Measurements from ENCODE around the gene ISLR2. TPM values are rescaled to one million over a fixed set of nuclear protein-coding genes. Genes with fewer than 3 reads are reported as not detected.

Gene ISLR2
- total RNA-seq, 1 donor from 2014 or later: 6.1 TPM

DNA sequence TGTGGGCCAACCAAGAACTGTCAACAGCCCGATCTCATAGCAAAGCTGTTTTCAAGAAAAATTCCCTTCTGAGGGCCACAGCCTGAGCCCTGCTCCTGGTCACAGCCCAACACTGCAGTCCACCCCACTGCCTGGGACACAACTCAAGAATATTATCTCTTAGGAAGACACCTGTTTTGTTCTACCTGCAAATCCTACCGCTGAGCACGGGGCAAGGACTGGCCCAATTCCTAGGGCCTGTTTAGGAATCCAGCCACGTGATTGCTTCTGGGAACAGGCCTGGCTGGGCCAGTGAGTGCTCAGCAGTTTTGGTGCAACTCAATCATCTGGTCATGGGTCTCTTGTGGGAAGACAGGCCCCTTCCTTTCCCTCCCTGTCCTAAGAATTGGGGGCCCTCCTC, 8.3 kb downstream of the ISLR2 start:
- H3K27me3 Mint-ChIP-seq (ENCODE audit: unreplicated experiment): no peaks in the 10 kb centered on the region
- TF ChIP-seq, protein P1, sequence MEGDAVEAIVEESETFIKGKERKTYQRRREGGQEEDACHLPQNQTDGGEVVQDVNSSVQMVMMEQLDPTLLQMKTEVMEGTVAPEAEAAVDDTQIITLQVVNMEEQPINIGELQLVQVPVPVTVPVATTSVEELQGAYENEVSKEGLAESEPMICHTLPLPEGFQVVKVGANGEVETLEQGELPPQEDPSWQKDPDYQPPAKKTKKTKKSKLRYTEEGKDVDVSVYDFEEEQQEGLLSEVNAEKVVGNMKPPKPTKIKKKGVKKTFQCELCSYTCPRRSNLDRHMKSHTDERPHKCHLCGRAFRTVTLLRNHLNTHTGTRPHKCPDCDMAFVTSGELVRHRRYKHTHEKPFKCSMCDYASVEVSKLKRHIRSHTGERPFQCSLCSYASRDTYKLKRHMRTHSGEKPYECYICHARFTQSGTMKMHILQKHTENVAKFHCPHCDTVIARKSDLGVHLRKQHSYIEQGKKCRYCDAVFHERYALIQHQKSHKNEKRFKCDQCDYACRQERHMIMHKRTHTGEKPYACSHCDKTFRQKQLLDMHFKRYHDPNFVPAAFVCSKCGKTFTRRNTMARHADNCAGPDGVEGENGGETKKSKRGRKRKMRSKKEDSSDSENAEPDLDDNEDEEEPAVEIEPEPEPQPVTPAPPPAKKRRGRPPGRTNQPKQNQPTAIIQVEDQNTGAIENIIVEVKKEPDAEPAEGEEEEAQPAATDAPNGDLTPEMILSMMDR (IDR thresholded peaks at IDR 0.05): no peak
- H3K4me1 Mint-ChIP-seq (ENCODE audit: unreplicated experiment): peaks cover 40% of the 10 kb centered on the region
- no peaks in the 10 kb centered on the region for H3K36me3 Mint-ChIP-seq (ENCODE audit: unreplicated experiment)
- H3K27ac Mint-ChIP-seq (ENCODE audit: unreplicated experiment): no peak overlapping the region
- H3K9me3 Mint-ChIP-seq (ENCODE audit: unreplicated experiment): no peaks in the 10 kb centered on the region
- DNase-seq (ENCODE audit: extremely low spot score, unreplicated experiment): no peak
- no peak overlapping the region for H3K4me3 Mint-ChIP-seq (ENCODE audit: unreplicated experiment)

DNA sequence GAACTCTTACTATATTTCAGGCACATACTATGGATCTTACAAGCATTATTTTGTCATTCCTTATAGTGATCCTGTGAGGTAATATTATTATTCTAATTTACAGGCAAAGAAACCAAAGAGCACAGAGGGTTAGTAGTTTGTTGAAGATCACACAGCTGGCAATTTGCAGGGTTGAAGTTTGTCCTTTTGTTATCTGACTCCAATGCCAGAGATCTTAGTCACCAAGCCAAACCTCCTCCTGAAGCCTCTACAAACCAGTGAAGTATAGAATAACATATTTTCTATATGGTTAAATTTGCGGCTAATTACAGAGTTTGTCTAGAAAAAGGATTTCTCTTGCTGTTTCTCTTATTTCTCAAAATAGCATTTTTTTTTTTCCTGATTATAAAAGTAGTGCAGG, 11.2 kb downstream of the ISLR2 start:
- H3K4me3 Mint-ChIP-seq (ENCODE audit: unreplicated experiment): no peak overlapping the region
- peaks cover 5% of the 10 kb centered on the region for H3K36me3 Mint-ChIP-seq (ENCODE audit: unreplicated experiment)
- peaks cover 28% of the 10 kb centered on the region for H3K4me1 Mint-ChIP-seq (ENCODE audit: unreplicated experiment)
- DNase-seq (ENCODE audit: extremely low spot score, unreplicated experiment): no peak
- TF ChIP-seq, protein P1 (IDR thresholded peaks at IDR 0.05): no peak
- no peaks in the 10 kb centered on the region for H3K9me3 Mint-ChIP-seq (ENCODE audit: unreplicated experiment)
- H3K27ac Mint-ChIP-seq (ENCODE audit: unreplicated experiment): no peak overlapping the region
- peaks cover 12% of the 10 kb centered on the region for H3K27me3 Mint-ChIP-seq (ENCODE audit: unreplicated experiment)

DNA sequence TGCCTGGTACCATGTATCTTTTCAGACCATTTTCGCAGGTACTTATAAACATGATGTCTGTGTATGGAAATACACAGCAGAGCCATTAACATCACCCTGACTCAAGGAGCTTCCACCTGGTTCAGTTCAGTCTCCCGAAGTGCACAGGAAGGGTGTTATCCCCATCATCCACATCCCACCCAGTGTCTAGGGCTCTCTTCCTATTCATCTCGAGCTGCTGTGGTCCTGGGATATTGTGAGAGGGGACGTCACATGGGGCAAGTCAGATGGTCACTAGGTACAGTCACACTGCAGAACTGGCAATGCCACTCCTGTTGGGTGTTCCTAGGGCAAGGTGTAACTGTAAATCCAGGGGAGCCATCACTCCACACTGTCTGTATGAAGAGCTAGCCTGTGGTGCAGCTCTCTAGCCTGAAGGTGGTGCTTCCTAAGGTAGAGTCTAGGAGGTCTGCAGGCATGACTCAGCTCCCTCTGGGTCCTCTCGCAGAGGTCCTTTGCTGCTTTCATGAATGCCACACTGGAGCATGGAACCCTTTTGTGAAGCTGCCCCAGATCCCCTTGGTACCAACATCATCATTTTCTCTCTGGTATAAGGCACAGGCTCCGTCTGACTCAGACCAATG, 13.9 kb downstream of the ISLR2 start:
- H3K4me1 Mint-ChIP-seq (ENCODE audit: unreplicated experiment): peaks cover 11% of the 10 kb centered on the region
- H3K27me3 Mint-ChIP-seq (ENCODE audit: unreplicated experiment): peaks cover 31% of the 10 kb centered on the region
- TF ChIP-seq, protein P1 (IDR thresholded peaks at IDR 0.05): no peak
- peaks cover 8% of the 10 kb centered on the region for H3K36me3 Mint-ChIP-seq (ENCODE audit: unreplicated experiment)
- H3K27ac Mint-ChIP-seq (ENCODE audit: unreplicated experiment): no peak overlapping the region
- no peak for DNase-seq (ENCODE audit: extremely low spot score, unreplicated experiment)
- H3K9me3 Mint-ChIP-seq (ENCODE audit: unreplicated experiment): peaks cover 11% of the 10 kb centered on the region
- H3K4me3 Mint-ChIP-seq (ENCODE audit: unreplicated experiment): no peak overlapping the region

DNA sequence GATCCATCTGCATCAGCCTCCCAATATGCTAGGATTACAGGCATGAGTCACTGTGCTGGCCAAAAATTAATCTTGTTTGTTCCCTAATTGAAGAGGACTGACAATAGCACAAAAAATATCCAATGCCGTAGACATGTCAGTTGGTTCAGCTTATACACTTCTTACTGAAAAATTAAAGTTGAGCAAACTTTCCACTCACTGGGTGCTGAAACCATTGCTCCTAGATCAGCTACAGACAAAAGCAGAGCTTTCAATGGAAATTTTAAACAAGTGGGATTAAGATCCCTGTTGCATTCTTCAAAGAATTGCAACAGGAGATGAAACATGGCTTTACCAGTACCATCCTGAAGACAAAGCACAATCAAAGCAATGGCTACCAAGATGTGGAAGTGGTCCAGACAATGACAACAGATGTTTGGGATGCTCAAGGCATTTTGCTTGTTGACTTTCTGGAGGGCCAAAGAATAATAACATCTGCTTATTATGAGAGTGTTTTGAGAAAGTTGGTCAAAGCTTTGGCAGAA, 16.0 kb downstream of the ISLR2 start:
- Mint-ChIP-seq H3K27ac (ENCODE audit: unreplicated experiment) (no peak overlapping the region), H3K4me3 (ENCODE audit: unreplicated experiment) (no peak overlapping the region), H3K9me3 (ENCODE audit: unreplicated experiment) (peaks cover 11% of the 10 kb centered on the region), H3K36me3 (ENCODE audit: unreplicated experiment) (peaks cover 8% of the 10 kb centered on the region), H3K4me1 (ENCODE audit: unreplicated experiment) (peaks cover 5% of the 10 kb centered on the region), H3K27me3 (ENCODE audit: unreplicated experiment) (peaks cover 31% of the 10 kb centered on the region)
- no peak for DNase-seq (ENCODE audit: extremely low spot score, unreplicated experiment)
- TF ChIP-seq, protein P1 (IDR thresholded peaks at IDR 0.05): no peak

DNA sequence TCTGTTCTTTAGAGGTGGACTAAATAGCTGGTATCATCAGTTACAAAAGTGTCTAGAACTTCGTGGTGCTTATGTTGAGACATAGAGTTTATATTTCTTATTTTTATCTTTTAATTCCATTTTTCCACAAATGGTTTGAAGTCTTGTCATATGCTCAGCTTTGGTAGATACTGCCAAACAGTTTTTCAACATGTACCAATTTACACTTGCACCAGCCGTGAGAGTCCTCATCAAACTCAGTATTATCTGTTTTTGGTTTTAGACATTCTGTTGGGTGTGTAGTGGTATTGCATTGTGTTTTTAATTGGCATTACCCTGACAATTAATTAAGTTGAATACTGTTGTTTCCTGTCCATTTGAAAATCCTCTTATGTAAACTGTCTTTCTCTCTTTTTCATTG, 16.7 kb downstream of the ISLR2 start:
- Mint-ChIP-seq H3K4me1 (ENCODE audit: unreplicated experiment) (no peaks in the 10 kb centered on the region), H3K36me3 (ENCODE audit: unreplicated experiment) (peaks cover 8% of the 10 kb centered on the region), H3K4me3 (ENCODE audit: unreplicated experiment) (no peak overlapping the region), H3K27me3 (ENCODE audit: unreplicated experiment) (peaks cover 31% of the 10 kb centered on the region), H3K27ac (ENCODE audit: unreplicated experiment) (no peak overlapping the region), H3K9me3 (ENCODE audit: unreplicated experiment) (peaks cover 11% of the 10 kb centered on the region)
- TF ChIP-seq, protein P1 (IDR thresholded peaks at IDR 0.05): no peak
- DNase-seq (ENCODE audit: extremely low spot score, unreplicated experiment): no peak

Data from osteocyte (in vitro differentiated cells).